Smooth muscle cell (in vitro differentiated cells): ENCODE measurements around the gene MFSD1. TPM values are rescaled to one million over a fixed set of nuclear protein-coding genes. Genes with fewer than 3 reads are reported as not detected.

Experiments
- DNase-seq: peaks from one replicate; lab custom pipeline; 2025; ENCODE audit not compliant: unreplicated experiment; lab: John Stamatoyannopoulos, UW
- H2AFZ ChIP-seq: fragments of 200-600 bp; sonication (generic); 2 replicates; pipeline ENCODE4 v1.6.0; 2016; ENCODE audit warnings: antibody characterized with exemption, low read depth, mild to moderate bottlenecking
- H3F3A ChIP-seq: fragments of 200-600 bp; sonication (generic); 2 replicates; pipeline ENCODE4 v1.6.0; 2017; ENCODE audit warnings: antibody characterized with exemption, low read depth
- H3K27ac ChIP-seq: fragments of 200-600 bp; sonication (generic); 2 replicates; pipeline ENCODE4 v1.5.1; 2016; ENCODE audit warnings: low read depth, mild to moderate bottlenecking
- H3K27me3 ChIP-seq: fragments of 200-600 bp; sonication (generic); 2 replicates; pipeline ENCODE4 v1.6.1; 2016; ENCODE audit warnings: low read depth, mild to moderate bottlenecking
- H3K36me3 ChIP-seq: fragments of 200-600 bp; sonication (generic); 2 replicates; pipeline ENCODE4 v1.5.1; 2016; ENCODE audit warnings: low read depth
- H3K4me1 ChIP-seq: fragments of 200-600 bp; sonication (generic); 2 replicates; pipeline ENCODE4 v1.5.1; 2016; ENCODE audit warnings: low read depth
- H3K4me2 ChIP-seq: fragments of 200-600 bp; sonication (generic); 2 replicates; pipeline ENCODE4 v1.6.0; 2016; ENCODE audit warnings: mild to moderate bottlenecking
- H3K4me3 ChIP-seq: fragments of 200-600 bp; sonication (generic); 2 replicates; pipeline ENCODE4 v1.5.1; 2016; ENCODE audit warnings: mild to moderate bottlenecking
- H3K79me2 ChIP-seq: fragments of 200-600 bp; sonication (generic); 2 replicates; pipeline ENCODE4 v1.6.0; 2016; ENCODE audit warnings: low read depth, mild to moderate bottlenecking
- H3K9ac ChIP-seq: fragments of 200-600 bp; sonication (generic); 2 replicates; pipeline ENCODE4 v1.6.0; 2016; ENCODE audit warnings: low read depth
- H3K9me3 ChIP-seq: fragments of 200-600 bp; sonication (generic); replicated peaks from 2 replicates; pipeline ENCODE4 v1.5.1; 2016; ENCODE audit warnings: low read depth
- H4K20me1 ChIP-seq: fragments of 200-600 bp; sonication (generic); 2 replicates; pipeline ENCODE4 v1.6.0; 2016; ENCODE audit warnings: low read depth
- polyA plus RNA-seq: library from polyadenylated mRNA; unstranded; fragments of >200 nt; fragmentation: Nextera tagmentation; extraction: Ambion mirVana; gene quantifications from 2 replicates; pipeline ENCODE4 v1.2.1, GENCODE V29; 2016
- total RNA-seq: library from RNA; depleted of rRNA; stranded (reverse); fragments of >200 nt; gene quantifications from 2 replicates; pipeline ENCODE4 v1.2.3, GENCODE V29; 2014
- TF ChIP-seq, protein P1 (sequence below): fragments of 200-600 bp; sonication (generic); IDR thresholded peaks from 2 replicates; pipeline ENCODE4 v1.5.1; 2017; ENCODE audit warnings: borderline replicate concordance, mild to moderate bottlenecking, antibody characterized with exemption; ENCODE audit not compliant: insufficient read depth, poor library complexity, severe bottlenecking

The MFSD1 gene
- total and polyA plus RNA-seq, 2 experiments from 2014 or later: 64.7 to 95.0 TPM

DNA sequence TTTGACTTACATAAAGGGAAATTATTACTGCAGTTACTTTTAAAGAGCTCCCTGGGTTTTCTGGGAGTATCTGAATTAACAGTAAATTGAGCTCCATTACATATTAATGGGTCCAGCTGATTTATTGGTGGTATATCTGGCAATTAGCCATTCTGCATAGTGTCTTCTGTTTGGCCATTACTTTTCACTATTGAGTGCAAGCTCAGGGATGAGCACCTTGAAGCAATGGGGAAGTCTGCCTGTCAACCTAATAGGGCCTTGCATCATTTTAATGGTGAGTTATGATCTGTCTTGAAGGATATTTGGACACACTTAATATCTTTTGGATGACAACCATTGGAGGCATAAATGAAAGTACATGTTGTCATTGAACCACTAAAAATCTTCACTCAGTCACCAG, 73.8 kb downstream of the MFSD1 start:
- Histone ChIP-seq H3K9me3 (no peaks in the 10 kb centered on the region), H3K79me2 (no peaks in the 10 kb centered on the region), H3K9ac (no peak overlapping the region), H3F3A (no peaks in the 10 kb centered on the region), H3K4me1 (no peaks in the 10 kb centered on the region), H3K36me3 (no peaks in the 10 kb centered on the region), H2AFZ (no peak overlapping the region), H3K4me2 (no peak overlapping the region), H4K20me1 (no peaks in the 10 kb centered on the region), H3K27ac (no peak overlapping the region), H3K4me3 (no peak overlapping the region), H3K27me3 (no peaks in the 10 kb centered on the region)
- TF ChIP-seq, protein P1, sequence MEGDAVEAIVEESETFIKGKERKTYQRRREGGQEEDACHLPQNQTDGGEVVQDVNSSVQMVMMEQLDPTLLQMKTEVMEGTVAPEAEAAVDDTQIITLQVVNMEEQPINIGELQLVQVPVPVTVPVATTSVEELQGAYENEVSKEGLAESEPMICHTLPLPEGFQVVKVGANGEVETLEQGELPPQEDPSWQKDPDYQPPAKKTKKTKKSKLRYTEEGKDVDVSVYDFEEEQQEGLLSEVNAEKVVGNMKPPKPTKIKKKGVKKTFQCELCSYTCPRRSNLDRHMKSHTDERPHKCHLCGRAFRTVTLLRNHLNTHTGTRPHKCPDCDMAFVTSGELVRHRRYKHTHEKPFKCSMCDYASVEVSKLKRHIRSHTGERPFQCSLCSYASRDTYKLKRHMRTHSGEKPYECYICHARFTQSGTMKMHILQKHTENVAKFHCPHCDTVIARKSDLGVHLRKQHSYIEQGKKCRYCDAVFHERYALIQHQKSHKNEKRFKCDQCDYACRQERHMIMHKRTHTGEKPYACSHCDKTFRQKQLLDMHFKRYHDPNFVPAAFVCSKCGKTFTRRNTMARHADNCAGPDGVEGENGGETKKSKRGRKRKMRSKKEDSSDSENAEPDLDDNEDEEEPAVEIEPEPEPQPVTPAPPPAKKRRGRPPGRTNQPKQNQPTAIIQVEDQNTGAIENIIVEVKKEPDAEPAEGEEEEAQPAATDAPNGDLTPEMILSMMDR: no peak
- no peak for DNase-seq

Other genes starting within 250 kb of the MFSD1 start
- gene MLF1, start 230.9 kb upstream of the MFSD1 start, total RNA-seq: 22.9 and 24.3 TPM in 2 replicates
- gene MLF1, start 230.9 kb upstream of the MFSD1 start, polyA plus RNA-seq: 25.9 and 28.5 TPM in 2 replicates
- gene GFM1, start 157.5 kb upstream of the MFSD1 start, total RNA-seq: 34.9 and 40.8 TPM in 2 replicates
- 19.4 and 20.4 TPM in 2 replicates for gene GFM1, start 157.5 kb upstream of the MFSD1 start, polyA plus RNA-seq
- 28.4 and 34.2 TPM in 2 replicates for gene LXN, start 129.4 kb upstream of the MFSD1 start, total RNA-seq
- 23.2 and 30.4 TPM in 2 replicates for gene LXN, start 129.4 kb upstream of the MFSD1 start, polyA plus RNA-seq
- gene RARRES1, start 69.6 kb upstream of the MFSD1 start, total RNA-seq: 9.8 and 15.3 TPM in 2 replicates
- 6.6 and 10.2 TPM in 2 replicates for gene RARRES1, start 69.6 kb upstream of the MFSD1 start, polyA plus RNA-seq